ENCODE data around the gene ESPN. TPM values are rescaled to one million over a fixed set of nuclear protein-coding genes. Genes with fewer than 3 reads are reported as not detected.

The ESPN gene
- total RNA-seq, 4 donors from 2014 or later = 0.47 to 0.92 (median 0.81) TPM; not detected in 1

GRCh38 chr1:6467224-6467623 lies 42.6 kb downstream of the ESPN start:
- Histone ChIP-seq H3K27me3 (peaks cover 53% of the 10 kb centered on the region), H3K27ac (no peak overlapping the region), H3K4me3 (no peak overlapping the region), H3K36me3 (peaks cover 0 to 62% of the 10 kb centered on the region in 2 donors), H3K9me3 (no peaks in the 10 kb centered on the region), H3K4me1 (no peaks in the 10 kb centered on the region)
- TF ChIP-seq CTCF (IDR thresholded peaks at IDR 0.05) (no peak), POLR2A (IDR thresholded peaks at IDR 0.05) (no peak), POLR2AphosphoS5 (IDR thresholded peaks at IDR 0.05) (no peak), EP300 (IDR thresholded peaks at IDR 0.05) (no peak)
- 90 to 93% methylated on average over 5 to 8 of the region's 12 CpGs for WGBS, 2 donors (ENCODE audit: low coverage in 1 of 2)
- no peak for ATAC-seq

- H3K4me1 ChIP-seq = no peaks in the 10 kb centered on the region
- 71% methylated on average over 1 of the region's 30 CpGs; no CpG with 5 or more reads in 1 of the 2 donors for WGBS, 2 donors (ENCODE audit: low coverage in 1 of 2)
- H3K9me3 ChIP-seq = no peaks in the 10 kb centered on the region
- H3K27me3 ChIP-seq = peaks cover 45% of the 10 kb centered on the region
- H3K4me3 ChIP-seq = no peak overlapping the region
- peaks cover 0 to 62% of the 10 kb centered on the region in 2 donors for H3K36me3 ChIP-seq
- H3K27ac ChIP-seq = no peak overlapping the region
- no peak for ATAC-seq
- TF ChIP-seq POLR2A (IDR thresholded peaks at IDR 0.05) = no peak
- no peak for TF ChIP-seq CTCF (IDR thresholded peaks at IDR 0.05)
- TF ChIP-seq EP300 (IDR thresholded peaks at IDR 0.05) = no peak
- TF ChIP-seq POLR2AphosphoS5 (IDR thresholded peaks at IDR 0.05) = no peak
Observed at GRCh38 chr1:6467744-6468688, 43.4 kb downstream of the ESPN start.

GRCh38 chr1:6468729-6469461 lies 44.3 kb downstream of the ESPN start:
- H3K36me3 ChIP-seq = peaks cover 0 to 71% of the 10 kb centered on the region in 2 donors
- WGBS, 2 donors (ENCODE audit: low coverage in 1 of 2) = 82 to 83% methylated on average over 2 of the region's 13 CpGs
- H3K4me1 ChIP-seq = no peaks in the 10 kb centered on the region
- H3K9me3 ChIP-seq = no peaks in the 10 kb centered on the region
- ATAC-seq = no peak
- peaks cover 42% of the 10 kb centered on the region for H3K27me3 ChIP-seq
- H3K4me3 ChIP-seq = no peak overlapping the region
- TF ChIP-seq POLR2A (IDR thresholded peaks at IDR 0.05) = no peak
- TF ChIP-seq CTCF (IDR thresholded peaks at IDR 0.05) = no peak
- TF ChIP-seq EP300 (IDR thresholded peaks at IDR 0.05) = no peak
- no peak for TF ChIP-seq POLR2AphosphoS5 (IDR thresholded peaks at IDR 0.05)
- no peak overlapping the region for H3K27ac ChIP-seq

DNA sequence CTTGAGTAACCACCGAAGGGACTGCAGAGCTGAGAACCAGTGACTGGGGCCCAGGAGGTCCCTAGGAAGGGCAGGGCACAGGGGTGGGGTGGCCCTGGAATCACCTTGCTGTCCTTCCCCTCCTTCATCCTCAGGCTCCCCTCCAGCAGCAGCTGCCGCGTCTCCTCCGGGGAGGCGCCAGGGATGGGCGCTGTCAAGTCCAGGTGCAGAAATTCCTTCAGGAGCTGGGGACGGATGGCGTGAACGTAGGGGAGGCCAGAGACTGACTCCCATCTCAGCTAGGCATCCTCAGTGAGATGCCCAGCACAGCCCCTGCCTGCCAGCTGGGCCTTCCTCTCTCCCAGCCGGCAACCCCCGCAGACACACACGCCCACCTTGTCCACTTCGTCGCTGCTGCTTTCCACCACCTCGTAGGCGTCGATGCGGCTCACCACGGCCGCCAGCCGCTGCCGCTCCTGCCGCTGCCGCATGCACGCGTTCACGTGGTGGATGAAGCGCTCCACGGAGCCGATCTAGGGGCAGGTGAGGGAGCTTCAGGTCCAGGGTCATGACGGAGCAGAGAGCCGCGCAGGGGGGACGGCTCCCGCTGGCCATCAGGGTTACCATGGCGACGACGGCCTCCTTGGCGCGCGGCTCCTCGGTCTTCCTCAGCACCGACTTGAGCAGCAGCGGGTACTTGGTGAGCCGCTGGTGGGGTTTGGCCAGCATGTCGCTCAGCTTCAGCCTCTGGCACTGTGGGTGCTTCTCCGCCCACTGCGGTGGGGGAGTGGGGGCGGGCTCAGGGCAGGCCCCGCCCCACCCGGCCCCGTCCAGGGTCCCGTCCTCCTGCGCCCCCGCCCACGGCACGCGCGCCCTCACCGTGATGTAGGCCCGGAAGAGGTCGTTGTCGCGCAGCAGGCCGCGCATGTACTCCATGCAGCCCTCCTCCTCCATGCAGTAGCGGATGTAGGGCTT lies 45.8 kb downstream of the ESPN start:
- no peaks in the 10 kb centered on the region for H3K4me1 ChIP-seq
- H3K36me3 ChIP-seq = peaks cover 0 to 82% of the 10 kb centered on the region in 2 donors
- ATAC-seq = no peak

More for the DNA sequence above, 45.8 kb downstream of the ESPN start:
- 79 to 80% methylated on average over 1 to 10 of the region's 67 CpGs for WGBS, 2 donors (ENCODE audit: low coverage in 1 of 2)
- H3K9me3 ChIP-seq = no peaks in the 10 kb centered on the region
- H3K4me3 ChIP-seq = no peak overlapping the region
- TF ChIP-seq POLR2AphosphoS5 (IDR thresholded peaks at IDR 0.05) (no peak), CTCF (IDR thresholded peaks at IDR 0.05) (no peak), POLR2A (IDR thresholded peaks at IDR 0.05) (no peak), EP300 (IDR thresholded peaks at IDR 0.05) (no peak)
- no peak overlapping the region for H3K27ac ChIP-seq
- peaks cover 28% of the 10 kb centered on the region for H3K27me3 ChIP-seq

Measured in gastroesophageal sphincter (tissue), 4 donors.